HG03103 (cell line): Measurements from ENCODE around the gene CDH4.

ENCODE experiments used
- ATAC-seq: cut with Tn5 transposase; IDR thresholded peaks from one replicate; pipeline ENCODE4 v1.9.1; 2021; ENCODE audit warnings: low read depth; ENCODE audit not compliant: unreplicated experiment

CDH4 gene

GRCh38 chr20:61762886-61763739 is 511.1 kb downstream of the CDH4 start:
- no peak for ATAC-seq

- ATAC-seq = no peak
Measured at GRCh38 chr20:61763740-61764400, 511.8 kb downstream of the CDH4 start.

- ATAC-seq = no peak
Measured at GRCh38 chr20:61764471-61765025, 512.5 kb downstream of the CDH4 start.

- ATAC-seq = no peak
Measured at GRCh38 chr20:61765081-61765870, 513.2 kb downstream of the CDH4 start.

- ATAC-seq = no peak
Measured at GRCh38 chr20:61765871-61766654, 514.0 kb downstream of the CDH4 start.

GRCh38 chr20:61766921-61767610 is 515.0 kb downstream of the CDH4 start:
- no peak for ATAC-seq

GRCh38 chr20:61767761-61768494 is 515.9 kb downstream of the CDH4 start:
- no peak for ATAC-seq

- ATAC-seq = no peak
Measured at GRCh38 chr20:61768571-61769285, 516.7 kb downstream of the CDH4 start.

- no peak for ATAC-seq
Measured at GRCh38 chr20:61769286-61769832, 517.3 kb downstream of the CDH4 start.

GRCh38 chr20:61770113-61770585 is 518.1 kb downstream of the CDH4 start:
- ATAC-seq = no peak

- ATAC-seq = no peak
Measured at GRCh38 chr20:61771805-61772350, 519.8 kb downstream of the CDH4 start.

GRCh38 chr20:61772828-61773631 is 521.0 kb downstream of the CDH4 start:
- ATAC-seq = no peak

GRCh38 chr20:61773926-61774587 is 522.0 kb downstream of the CDH4 start:
- no peak for ATAC-seq

- no peak for ATAC-seq
Measured at GRCh38 chr20:61775423-61775822, 523.4 kb downstream of the CDH4 start.

- no peak for ATAC-seq
Measured at GRCh38 chr20:61776491-61777075, 524.5 kb downstream of the CDH4 start.
